ENCODE results near the gene LPP. TPM values are rescaled to one million over a fixed set of nuclear protein-coding genes. Genes with fewer than 3 reads are reported as not detected.
A peak's percentile ranks its signal among the peaks of the same experiment; 100 is the strongest.

The LPP gene, protein sequence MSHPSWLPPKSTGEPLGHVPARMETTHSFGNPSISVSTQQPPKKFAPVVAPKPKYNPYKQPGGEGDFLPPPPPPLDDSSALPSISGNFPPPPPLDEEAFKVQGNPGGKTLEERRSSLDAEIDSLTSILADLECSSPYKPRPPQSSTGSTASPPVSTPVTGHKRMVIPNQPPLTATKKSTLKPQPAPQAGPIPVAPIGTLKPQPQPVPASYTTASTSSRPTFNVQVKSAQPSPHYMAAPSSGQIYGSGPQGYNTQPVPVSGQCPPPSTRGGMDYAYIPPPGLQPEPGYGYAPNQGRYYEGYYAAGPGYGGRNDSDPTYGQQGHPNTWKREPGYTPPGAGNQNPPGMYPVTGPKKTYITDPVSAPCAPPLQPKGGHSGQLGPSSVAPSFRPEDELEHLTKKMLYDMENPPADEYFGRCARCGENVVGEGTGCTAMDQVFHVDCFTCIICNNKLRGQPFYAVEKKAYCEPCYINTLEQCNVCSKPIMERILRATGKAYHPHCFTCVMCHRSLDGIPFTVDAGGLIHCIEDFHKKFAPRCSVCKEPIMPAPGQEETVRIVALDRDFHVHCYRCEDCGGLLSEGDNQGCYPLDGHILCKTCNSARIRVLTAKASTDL
- 184 and 187 TPM in 2 replicates for total RNA-seq
- long read RNA-seq, partial matches to known transcripts, result 17 of 104 reads
- long read RNA-seq, other reads (novel, unspliced or antisense), result 87 of 104 reads

DNA sequence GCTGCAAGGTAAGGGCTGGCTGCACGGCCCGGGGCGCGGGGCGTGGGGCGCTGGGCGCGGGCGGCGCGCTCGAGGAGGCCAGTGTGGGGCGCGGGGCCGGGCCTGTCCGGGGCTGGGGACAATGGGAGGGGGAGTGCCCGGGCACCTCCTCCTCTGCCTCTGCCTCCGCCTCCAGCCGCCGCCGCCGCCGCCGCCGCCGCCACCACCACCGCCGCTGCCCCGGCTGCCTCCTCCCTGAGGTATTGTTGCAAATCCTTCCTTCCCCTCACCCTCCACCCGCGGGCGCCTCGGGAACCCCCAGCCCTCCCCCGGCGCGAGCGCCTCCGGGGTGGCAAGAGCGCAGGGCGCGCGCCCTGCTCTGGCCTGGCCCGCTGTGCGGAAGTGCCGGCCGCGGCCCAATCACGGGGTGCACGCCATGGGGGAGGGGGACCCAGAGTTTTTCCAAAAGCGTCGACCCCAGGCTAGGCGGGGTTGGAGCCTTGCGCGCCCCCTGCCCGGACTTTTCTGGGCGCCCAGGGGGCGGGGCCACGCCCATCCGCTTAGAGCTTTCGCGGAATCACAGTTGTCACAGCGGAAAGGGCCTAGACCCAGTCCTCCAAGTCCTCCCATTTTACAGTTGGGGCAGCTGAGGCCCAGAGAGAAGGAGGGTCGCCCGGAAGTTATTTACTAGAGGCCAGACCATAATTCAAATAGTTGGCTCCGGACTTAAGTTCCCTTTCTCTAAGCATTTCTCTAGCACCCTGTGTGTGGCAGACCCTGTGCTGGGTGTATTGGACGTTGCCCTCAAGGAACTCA lies at the start of gene LPP:
TSS of gene LPP (plus strand) at position 144 of the 795 bp plus-strand sequence. CDS start 251,964 bp downstream, outside the sequence.
- Mint-ChIP-seq H3K27ac (ENCODE audit: unreplicated experiment) (peak within 1 kb of the TSS; percentile 99), H3K36me3 (ENCODE audit: unreplicated experiment) (peaks cover 2% of the 10 kb centered on the region), H3K4me3 (ENCODE audit: unreplicated experiment) (peak within 1 kb of the TSS; percentile 99), H3K4me1 (ENCODE audit: unreplicated experiment) (peaks cover 61% of the 10 kb centered on the region), H3K27me3 (ENCODE audit: unreplicated experiment) (no peaks in the 10 kb centered on the region), H3K9me3 (ENCODE audit: unreplicated experiment) (no peaks in the 10 kb centered on the region)
- TF ChIP-seq, protein P1, sequence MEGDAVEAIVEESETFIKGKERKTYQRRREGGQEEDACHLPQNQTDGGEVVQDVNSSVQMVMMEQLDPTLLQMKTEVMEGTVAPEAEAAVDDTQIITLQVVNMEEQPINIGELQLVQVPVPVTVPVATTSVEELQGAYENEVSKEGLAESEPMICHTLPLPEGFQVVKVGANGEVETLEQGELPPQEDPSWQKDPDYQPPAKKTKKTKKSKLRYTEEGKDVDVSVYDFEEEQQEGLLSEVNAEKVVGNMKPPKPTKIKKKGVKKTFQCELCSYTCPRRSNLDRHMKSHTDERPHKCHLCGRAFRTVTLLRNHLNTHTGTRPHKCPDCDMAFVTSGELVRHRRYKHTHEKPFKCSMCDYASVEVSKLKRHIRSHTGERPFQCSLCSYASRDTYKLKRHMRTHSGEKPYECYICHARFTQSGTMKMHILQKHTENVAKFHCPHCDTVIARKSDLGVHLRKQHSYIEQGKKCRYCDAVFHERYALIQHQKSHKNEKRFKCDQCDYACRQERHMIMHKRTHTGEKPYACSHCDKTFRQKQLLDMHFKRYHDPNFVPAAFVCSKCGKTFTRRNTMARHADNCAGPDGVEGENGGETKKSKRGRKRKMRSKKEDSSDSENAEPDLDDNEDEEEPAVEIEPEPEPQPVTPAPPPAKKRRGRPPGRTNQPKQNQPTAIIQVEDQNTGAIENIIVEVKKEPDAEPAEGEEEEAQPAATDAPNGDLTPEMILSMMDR (IDR thresholded peaks at IDR 0.05), result peak; percentile 14
- DNase-seq (ENCODE audit: extremely low spot score, unreplicated experiment), result peak; percentile 92

DNA sequence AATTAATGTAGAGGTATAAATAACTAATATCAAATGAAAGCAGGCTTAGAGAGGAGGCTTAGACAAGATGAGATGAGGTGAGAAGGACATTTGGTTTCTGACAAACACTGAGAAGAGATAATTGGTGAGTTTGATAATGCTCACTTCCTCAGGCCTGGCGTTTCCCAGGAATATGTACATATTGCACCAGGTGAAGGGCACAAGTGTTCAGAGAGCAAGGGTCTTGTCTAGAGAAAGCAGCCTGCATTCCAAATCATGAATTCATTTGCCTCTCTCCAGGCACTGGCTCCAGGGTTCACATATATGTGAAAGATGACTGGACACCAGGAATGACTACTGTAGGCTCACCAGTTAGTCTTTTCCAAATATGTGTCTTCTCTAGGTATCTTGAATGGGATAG lies 48.0 kb upstream of the LPP start:
- no peaks in the 10 kb centered on the region for H3K27me3 Mint-ChIP-seq (ENCODE audit: unreplicated experiment)
- peaks cover 4% of the 10 kb centered on the region for H3K9me3 Mint-ChIP-seq (ENCODE audit: unreplicated experiment)
- TF ChIP-seq, protein P1 (IDR thresholded peaks at IDR 0.05), result no peak

DNA sequence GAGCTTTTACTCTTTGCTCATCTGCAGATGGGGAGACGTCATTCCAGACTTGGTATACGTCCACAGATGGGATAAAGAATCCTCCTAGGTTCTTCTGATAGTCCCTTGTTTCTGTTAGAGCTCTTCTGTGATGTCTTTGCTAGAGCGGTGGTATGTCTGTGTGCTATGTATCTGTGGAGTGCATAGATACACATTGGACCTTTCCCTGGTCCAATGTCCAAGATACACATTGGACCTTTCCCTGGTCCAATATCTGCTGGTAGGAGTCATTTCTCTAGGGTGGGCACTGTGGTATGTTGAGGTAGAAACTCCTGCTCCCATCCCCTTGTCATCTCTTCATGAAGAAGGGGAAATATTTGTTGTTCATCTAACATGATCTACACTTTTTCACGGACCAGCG lies 47.5 kb upstream of the LPP start:
- no peaks in the 10 kb centered on the region for H3K27me3 Mint-ChIP-seq (ENCODE audit: unreplicated experiment)
- TF ChIP-seq, protein P1 (IDR thresholded peaks at IDR 0.05), result no peak

More for the DNA sequence above, 48.0 kb upstream of the LPP start:
- Mint-ChIP-seq H3K4me1 (ENCODE audit: unreplicated experiment) (no peaks in the 10 kb centered on the region), H3K27ac (ENCODE audit: unreplicated experiment) (no peak overlapping the region), H3K4me3 (ENCODE audit: unreplicated experiment) (no peak overlapping the region), H3K36me3 (ENCODE audit: unreplicated experiment) (no peaks in the 10 kb centered on the region)
- no peak for DNase-seq (ENCODE audit: extremely low spot score, unreplicated experiment)

GRCh38 chr3:188106887-188107830 lies 46.8 kb upstream of the LPP start:
- DNase-seq (ENCODE audit: extremely low spot score, unreplicated experiment), result no peak
- Mint-ChIP-seq H3K27ac (ENCODE audit: unreplicated experiment) (no peak overlapping the region), H3K4me3 (ENCODE audit: unreplicated experiment) (no peak overlapping the region)

More for the DNA sequence above, 47.5 kb upstream of the LPP start:
- H3K36me3 Mint-ChIP-seq (ENCODE audit: unreplicated experiment), result no peaks in the 10 kb centered on the region
- H3K27ac Mint-ChIP-seq (ENCODE audit: unreplicated experiment), result no peak overlapping the region
- no peak overlapping the region for H3K4me3 Mint-ChIP-seq (ENCODE audit: unreplicated experiment)
- no peak for DNase-seq (ENCODE audit: extremely low spot score, unreplicated experiment)
- H3K4me1 Mint-ChIP-seq (ENCODE audit: unreplicated experiment), result no peaks in the 10 kb centered on the region
- peaks cover under 1% of the 10 kb centered on the region for H3K9me3 Mint-ChIP-seq (ENCODE audit: unreplicated experiment)

More at GRCh38 chr3:188106887-188107830, 46.8 kb upstream of the LPP start:
- Mint-ChIP-seq H3K27me3 (ENCODE audit: unreplicated experiment) (no peaks in the 10 kb centered on the region), H3K4me1 (ENCODE audit: unreplicated experiment) (no peaks in the 10 kb centered on the region), H3K9me3 (ENCODE audit: unreplicated experiment) (no peaks in the 10 kb centered on the region), H3K36me3 (ENCODE audit: unreplicated experiment) (no peaks in the 10 kb centered on the region)
- TF ChIP-seq, protein P1 (IDR thresholded peaks at IDR 0.05), result no peak

Measured in osteocyte (in vitro differentiated cells).